Natural killer cell treated with Interleukin-12 subunit alpha and Interleukin-12 subunit beta and Interleukin-15 and Interleukin-18, amount 100 ng/mL, for 72 hours (primary cell): Measurements from ENCODE around the gene CNDP1. TPM values are rescaled to one million over a fixed set of nuclear protein-coding genes. Genes with fewer than 3 reads are reported as not detected.
A peak's percentile ranks its signal among the peaks of the same experiment; 100 is the strongest.

Experiments
- ATAC-seq, 2 donors: fragments of 150-1000 bp; cut with Tn5 transposase in 1 of 2; sonication (Bioruptor Pico), chemical (Tn5 transposase) in 1 of 2; 2 replicates each; pipeline ENCODE4 v1.10.0; 2021
- DNase-seq: peaks from one replicate; pipeline ENCODE4 v3.0.0; 2022; ENCODE audit warnings: low spot score
- H3K27ac Mint-ChIP-seq, 2 donors: 1 replicate in 1 of 2; 2 replicates in 1 of 2; pipeline ENCODE4 v1.8.0; 2022; ENCODE audit warnings: mixed read lengths in 2 of 2, mild to moderate bottlenecking in 1 of 2, moderate library complexity in 1 of 2
- H3K27me3 Mint-ChIP-seq, 2 donors: 1 replicate in 1 of 2; 2 replicates in 1 of 2; pipeline ENCODE4 v1.8.0; 2022; ENCODE audit warnings: mixed read lengths in 2 of 2
- H3K36me3 Mint-ChIP-seq: one replicate; pipeline ENCODE4 v1.8.0; 2022; ENCODE audit warnings: mixed read lengths
- H3K4me1 Mint-ChIP-seq, 2 donors: 1 replicate in 1 of 2; 2 replicates in 1 of 2; pipeline ENCODE4 v1.8.0; 2022; ENCODE audit warnings: low read depth in 2 of 2, mixed read lengths in 2 of 2, mild to moderate bottlenecking in 1 of 2
- H3K4me3 Mint-ChIP-seq: one replicate; pipeline ENCODE4 v1.8.0; 2022; ENCODE audit warnings: mixed read lengths
- H3K9me3 Mint-ChIP-seq: 2 replicates; pipeline ENCODE4 v1.8.0; 2022; ENCODE audit warnings: mixed read lengths
- total RNA-seq, 2 donors: library from RNA; stranded (reverse); gene quantifications; one replicate each; pipeline ENCODE4 v1.2.3, GENCODE V29; 2022

Gene CNDP1
- total RNA-seq, 2 donors from 2014 or later, result 0.57 TPM; not detected in 1

DNA sequence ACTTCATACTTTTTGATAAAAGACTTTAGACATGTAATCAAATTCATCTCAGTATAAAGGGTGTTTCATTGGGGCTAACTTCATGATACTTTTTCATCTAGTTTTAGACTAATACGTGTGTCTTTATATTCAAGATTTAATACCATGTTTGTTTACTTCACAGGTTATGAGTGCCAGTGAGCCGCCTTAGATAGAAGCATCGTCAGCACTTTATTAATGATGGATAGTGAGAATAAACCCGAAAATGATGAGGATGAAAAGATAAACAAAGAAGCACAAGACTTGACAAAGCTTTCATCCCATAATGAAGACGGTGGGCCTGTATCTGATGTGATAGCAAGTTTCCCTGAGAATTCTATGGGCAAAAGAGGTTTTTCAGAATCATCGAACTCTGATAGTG is 96.5 kb downstream of the CNDP1 start:
- H3K36me3 Mint-ChIP-seq, result peaks cover 20% of the 10 kb centered on the region
- no peak for DNase-seq
- no peak for ATAC-seq
- H3K9me3 Mint-ChIP-seq, result no peaks in the 10 kb centered on the region
- peak overlapping the region; percentile 78 for H3K4me3 Mint-ChIP-seq
- H3K4me1 Mint-ChIP-seq, result peaks cover 19 to 27% of the 10 kb centered on the region in 2 donors
- no peaks in the 10 kb centered on the region for H3K27me3 Mint-ChIP-seq
- H3K27ac Mint-ChIP-seq, result peak overlapping the region; percentile 67 to 68

DNA sequence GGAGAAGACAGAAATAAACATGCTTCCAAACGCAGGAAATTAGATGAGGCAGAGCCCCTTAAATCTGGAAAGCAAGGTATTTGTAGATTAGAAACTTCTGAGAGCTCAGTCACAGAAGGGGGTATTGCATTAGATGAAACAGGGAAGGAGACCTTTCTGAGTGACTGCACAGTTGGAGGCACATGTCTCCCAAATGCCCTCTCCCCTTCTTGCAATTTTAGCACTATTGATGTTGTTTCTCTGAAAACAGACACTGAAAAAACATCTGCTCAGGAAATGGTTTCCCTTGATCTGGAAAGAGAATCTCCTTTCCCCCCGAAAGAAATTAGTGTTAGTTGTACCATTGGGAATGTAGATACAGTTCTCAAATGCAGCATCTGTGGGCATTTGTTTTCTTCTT is 96.9 kb downstream of the CNDP1 start:
- ATAC-seq (no peak), DNase-seq (no peak)
- Mint-ChIP-seq H3K4me1 (peaks cover 19 to 27% of the 10 kb centered on the region in 2 donors), H3K27me3 (no peaks in the 10 kb centered on the region), H3K9me3 (no peaks in the 10 kb centered on the region), H3K27ac (peak overlapping the region; percentile 67 to 68), H3K4me3 (peak overlapping the region; percentile 78), H3K36me3 (peaks cover 20% of the 10 kb centered on the region)

DNA sequence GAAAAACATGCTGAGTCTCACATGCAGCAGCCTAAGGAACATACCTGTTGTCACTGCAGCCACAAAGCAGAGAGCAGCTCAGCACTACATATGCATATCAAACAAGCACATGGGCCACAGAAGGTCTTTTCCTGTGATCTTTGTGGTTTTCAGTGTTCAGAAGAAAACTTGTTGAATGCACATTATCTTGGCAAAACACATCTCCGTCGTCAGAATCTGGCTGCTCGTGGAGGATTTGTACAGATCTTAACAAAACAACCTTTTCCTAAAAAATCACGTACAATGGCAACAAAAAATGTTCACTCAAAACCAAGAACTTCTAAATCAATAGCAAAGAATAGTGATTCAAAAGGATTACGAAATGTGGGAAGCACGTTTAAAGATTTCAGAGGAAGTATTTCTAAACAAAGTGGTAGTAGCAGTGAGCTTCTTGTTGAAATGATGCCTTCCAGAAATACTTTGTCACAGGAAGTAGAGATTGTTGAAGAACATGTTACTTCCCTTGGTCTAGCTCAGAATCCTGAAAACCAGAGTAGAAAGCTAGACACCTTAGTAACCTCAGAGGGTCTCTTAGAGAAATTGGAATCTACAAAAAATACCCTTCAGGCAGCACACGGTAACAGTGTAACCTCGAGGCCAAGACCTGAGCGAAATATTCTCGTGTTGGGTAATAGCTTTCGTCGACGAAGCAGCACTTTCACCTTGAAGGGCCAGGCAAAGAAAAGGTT is 97.5 kb downstream of the CNDP1 start:
- Mint-ChIP-seq H3K36me3 (peaks cover 20% of the 10 kb centered on the region), H3K4me3 (peak overlapping the region; percentile 78), H3K9me3 (no peaks in the 10 kb centered on the region), H3K27ac (peak overlapping the region; percentile 67 to 68), H3K4me1 (peaks cover 19 to 27% of the 10 kb centered on the region in 2 donors), H3K27me3 (no peaks in the 10 kb centered on the region)
- ATAC-seq (peak; percentile 62 to 69), DNase-seq (no peak)

DNA sequence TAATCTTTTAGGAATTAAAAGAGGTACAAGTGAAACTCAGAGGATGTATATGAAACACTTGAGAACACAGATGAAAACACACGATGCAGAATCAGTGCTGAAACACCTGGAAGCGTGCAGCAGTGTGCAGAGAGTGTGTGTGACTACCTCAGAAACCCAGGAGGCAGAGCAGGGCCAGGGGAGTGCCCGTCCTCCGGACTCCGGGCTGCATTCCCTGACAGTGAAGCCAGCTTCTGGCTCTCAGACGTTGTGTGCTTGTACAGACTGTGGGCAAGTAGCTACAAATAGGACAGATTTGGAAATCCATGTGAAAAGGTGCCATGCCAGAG is 98.0 kb downstream of the CNDP1 start:
- peaks cover 19 to 27% of the 10 kb centered on the region in 2 donors for H3K4me1 Mint-ChIP-seq
- no peaks in the 10 kb centered on the region for H3K27me3 Mint-ChIP-seq
- DNase-seq (no peak), ATAC-seq (peak in 1 of 2 donors; percentile 40)
- H3K9me3 Mint-ChIP-seq, result no peaks in the 10 kb centered on the region
- H3K36me3 Mint-ChIP-seq, result peaks cover 20% of the 10 kb centered on the region
- peak overlapping the region; percentile 67 to 68 for H3K27ac Mint-ChIP-seq
- H3K4me3 Mint-ChIP-seq, result peak overlapping the region; percentile 78

DNA sequence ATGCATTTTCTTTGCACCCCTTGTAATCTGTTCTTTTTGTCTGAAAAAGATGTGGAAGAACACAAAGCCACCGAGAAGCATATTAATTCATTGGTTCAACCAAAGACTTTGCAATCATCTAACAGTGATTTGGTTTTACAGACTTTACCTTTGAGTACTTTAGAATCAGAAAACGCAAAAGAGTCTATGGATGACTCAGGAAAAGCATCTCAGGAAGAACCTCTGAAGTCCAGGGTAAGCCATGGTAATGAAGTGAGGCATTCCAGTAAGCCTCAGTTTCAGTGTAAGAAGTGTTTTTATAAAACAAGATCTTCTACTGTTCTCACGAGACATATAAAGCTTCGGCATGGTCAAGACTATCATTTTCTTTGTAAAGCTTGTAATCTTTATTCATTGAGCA is 98.6 kb downstream of the CNDP1 start:
- Mint-ChIP-seq H3K27ac (peak overlapping the region in 1 of 2 donors; percentile 67), H3K4me1 (peaks cover 19 to 27% of the 10 kb centered on the region in 2 donors), H3K9me3 (no peaks in the 10 kb centered on the region), H3K36me3 (peaks cover 20% of the 10 kb centered on the region), H3K27me3 (no peaks in the 10 kb centered on the region), H3K4me3 (no peak overlapping the region)
- no peak for ATAC-seq
- DNase-seq, result no peak

DNA sequence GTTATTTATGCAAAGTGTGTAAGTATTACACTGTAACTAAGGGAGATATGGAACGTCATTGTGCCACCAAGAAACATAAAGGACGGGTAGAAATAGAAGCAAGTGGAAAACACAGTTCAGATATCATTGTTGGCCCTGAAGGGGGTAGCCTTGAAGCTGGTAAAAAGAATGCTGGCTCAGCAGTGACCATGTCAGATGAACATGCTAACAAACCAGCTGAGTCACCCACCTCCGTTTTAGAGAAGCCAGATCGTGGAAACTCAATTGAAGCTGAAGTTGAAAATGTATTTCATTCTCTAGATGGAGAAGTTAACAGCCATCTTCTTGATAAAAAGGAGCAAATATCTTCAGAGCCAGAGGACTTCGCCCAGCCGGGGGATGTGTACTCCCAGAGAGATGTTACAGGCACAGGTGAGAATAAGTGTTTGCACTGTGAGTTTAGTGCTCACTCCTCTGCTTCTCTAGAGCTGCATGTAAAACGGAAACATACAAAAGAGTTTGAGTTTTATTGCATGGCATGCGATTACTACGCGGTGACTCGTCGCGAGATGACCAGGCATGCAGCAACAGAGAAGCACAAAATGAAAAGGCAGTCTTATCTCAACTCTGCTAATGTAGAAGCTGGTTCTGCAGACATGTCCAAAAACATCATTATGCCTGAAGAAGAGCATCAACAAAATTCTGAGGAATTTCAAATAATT is 99.5 kb downstream of the CNDP1 start:
- no peaks in the 10 kb centered on the region for H3K9me3 Mint-ChIP-seq
- H3K4me1 Mint-ChIP-seq, result peaks cover 19 to 27% of the 10 kb centered on the region in 2 donors
- H3K27me3 Mint-ChIP-seq, result no peaks in the 10 kb centered on the region
- no peak overlapping the region for H3K4me3 Mint-ChIP-seq
- no peak overlapping the region for H3K27ac Mint-ChIP-seq
- DNase-seq (no peak), ATAC-seq (no peak)
- H3K36me3 Mint-ChIP-seq, result peaks cover 20% of the 10 kb centered on the region

DNA sequence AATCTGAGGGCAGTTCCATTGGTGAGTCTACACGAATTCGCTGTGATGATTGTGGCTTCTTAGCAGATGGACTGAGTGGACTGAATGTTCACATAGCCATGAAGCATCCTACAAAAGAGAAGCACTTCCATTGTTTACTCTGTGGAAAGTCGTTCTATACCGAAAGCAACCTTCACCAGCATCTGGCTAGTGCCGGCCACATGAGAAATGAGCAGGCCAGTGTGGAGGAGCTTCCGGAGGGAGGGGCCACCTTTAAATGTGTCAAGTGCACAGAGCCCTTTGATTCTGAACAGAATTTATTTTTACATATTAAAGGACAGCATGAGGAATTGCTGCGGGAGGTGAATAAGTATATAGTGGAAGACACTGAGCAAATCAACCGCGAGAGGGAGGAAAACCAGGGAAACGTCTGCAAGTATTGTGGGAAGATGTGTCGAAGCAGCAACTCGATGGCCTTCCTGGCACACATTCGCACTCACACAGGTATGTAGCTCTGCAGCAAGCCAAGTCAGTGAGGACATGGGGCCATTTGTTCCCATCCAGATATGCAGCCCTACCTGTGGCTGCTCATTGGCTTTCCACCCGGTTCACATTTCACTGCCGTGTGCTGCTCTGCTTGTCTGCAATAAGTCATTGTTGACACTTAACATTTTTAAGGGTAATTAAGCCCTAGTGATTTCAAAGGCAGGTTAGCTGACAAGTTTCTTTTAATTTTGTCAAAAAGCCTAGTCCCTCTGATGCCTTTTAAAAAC is 101.1 kb downstream of the CNDP1 start:
- no peaks in the 10 kb centered on the region for H3K9me3 Mint-ChIP-seq
- peaks cover 20% of the 10 kb centered on the region for H3K36me3 Mint-ChIP-seq
- no peak overlapping the region for H3K27ac Mint-ChIP-seq
- ATAC-seq, result no peak
- H3K4me3 Mint-ChIP-seq, result no peak overlapping the region
- H3K4me1 Mint-ChIP-seq, result peaks cover 19 to 27% of the 10 kb centered on the region in 2 donors
- DNase-seq, result no peak
- no peaks in the 10 kb centered on the region for H3K27me3 Mint-ChIP-seq

Other genes starting within 250 kb of the CNDP1 start
- 10 to 100 TPM; 27.2 to 55.6 TPM for gene CYB5A, start 242.5 kb upstream of the CNDP1 start, total RNA-seq
- gene C18orf63, start 218.7 kb upstream of the CNDP1 start, total RNA-seq, result not detected
- not detected for gene DIPK1C, start 77.2 kb upstream of the CNDP1 start, total RNA-seq
- gene CNDP2, start 38.1 kb upstream of the CNDP1 start, total RNA-seq, result 100 to 1,000 TPM; 152 to 215 TPM
- gene ZNF407, start 63.4 kb downstream of the CNDP1 start, total RNA-seq, result 10 to 100 TPM; 21.9 to 44.6 TPM